ENCODE results near the gene ZMIZ1.

Gene ZMIZ1

GRCh38 chr10:79298403-79299244 is 229.9 kb downstream of the ZMIZ1 start:
- DNase-seq, result peak; percentile 95

GRCh38 chr10:79299397-79300241 is 230.9 kb downstream of the ZMIZ1 start:
- DNase-seq, result peak; percentile 68

GRCh38 chr10:79300711-79301110 is 231.9 kb downstream of the ZMIZ1 start:
- no peak for DNase-seq

GRCh38 chr10:79301754-79302530 is 233.2 kb downstream of the ZMIZ1 start:
- DNase-seq, result no peak

GRCh38 chr10:79303631-79304478 is 235.1 kb downstream of the ZMIZ1 start:
- no peak for DNase-seq

- DNase-seq, result no peak
Observed at GRCh38 chr10:79304479-79305087, 235.8 kb downstream of the ZMIZ1 start.

GRCh38 chr10:79305515-79305914 is 236.7 kb downstream of the ZMIZ1 start:
- no peak for DNase-seq

GRCh38 chr10:79305988-79306387 is 237.2 kb downstream of the ZMIZ1 start:
- DNase-seq, result no peak

- no peak for DNase-seq
Observed at GRCh38 chr10:79306644-79307220, 238.0 kb downstream of the ZMIZ1 start.

GRCh38 chr10:79308016-79308415 is 239.2 kb downstream of the ZMIZ1 start:
- DNase-seq, result no peak

GRCh38 chr10:79308969-79309665 is 240.4 kb downstream of the ZMIZ1 start:
- DNase-seq, result no peak

GRCh38 chr10:79310200-79310865 is 241.6 kb downstream of the ZMIZ1 start:
- DNase-seq, result no peak

- DNase-seq, result no peak
Observed at GRCh38 chr10:79310911-79311573, 242.3 kb downstream of the ZMIZ1 start.

- DNase-seq, result no peak
Observed at GRCh38 chr10:79311581-79312407, 243.0 kb downstream of the ZMIZ1 start.

GRCh38 chr10:79312601-79313187 is 243.9 kb downstream of the ZMIZ1 start:
- no peak for DNase-seq

- no peak for DNase-seq
Observed at GRCh38 chr10:79313320-79313719, 244.6 kb downstream of the ZMIZ1 start.

GRCh38 chr10:79313911-79314439 is 245.2 kb downstream of the ZMIZ1 start:
- no peak for DNase-seq

Measured in amniotic stem cell (primary cell).